Urinary bladder (tissue), 4 donors: Measurements from ENCODE around the gene ARHGEF10L. TPM values are rescaled to one million over a fixed set of nuclear protein-coding genes. Genes with fewer than 3 reads are reported as not detected.
A peak's percentile ranks its signal among the peaks of the same experiment; 100 is the strongest.

Experiments used
- DNase-seq: peaks from one replicate; pipeline ENCODE4 v3.0.0-alpha.2; 2015; ENCODE audit errors: extremely low spot score
- H3K27ac ChIP-seq: one replicate; pipeline ENCODE4 v1.5.1; 2013; ENCODE audit warnings: low read depth, mild to moderate bottlenecking, moderate library complexity
- H3K36me3 ChIP-seq: one replicate; pipeline ENCODE4 v1.6.1; 2013; ENCODE audit warnings: mild to moderate bottlenecking, moderate library complexity; ENCODE audit not compliant: insufficient read depth
- H3K4me1 ChIP-seq: one replicate; pipeline ENCODE4 v1.6.1; 2013; ENCODE audit warnings: mild to moderate bottlenecking, moderate library complexity; ENCODE audit not compliant: insufficient read depth
- H3K4me3 ChIP-seq: one replicate; pipeline ENCODE4 v1.5.1; 2013; ENCODE audit warnings: low read depth, low read length
- WGBS: extraction: QIAGEN DNeasy Blood & Tissue Kit; methylation state at CpG from one replicate; pipeline ENCODE4 v1.1.7; 2013; 5-methylcytosine and 5-hydroxymethylcytosine counted together
- polyA plus RNA-seq: library from polyadenylated mRNA; stranded (reverse); fragments of 200-250 nt; gene quantifications from one replicate; pipeline ENCODE4 v1.2.3, GENCODE V29; 2013
- total RNA-seq: library from RNA; depleted of rRNA; stranded (reverse); fragments of >200 nt; gene quantifications from one replicate; pipeline ENCODE4 v1.2.3, GENCODE V29; 2014
- donor health status: healthy with polysubstance abuse.
- donor health status: healthy.

ARHGEF10L gene
- total and polyA plus RNA-seq, 2 donors, result 26.5 to 41.4 TPM

GRCh38 chr1:17603091-17603841 lies 63.8 kb downstream of the ARHGEF10L start:
- Histone ChIP-seq H3K27ac (no peak overlapping the region), H3K4me3 (no peak overlapping the region), H3K36me3 (no peaks in the 10 kb centered on the region), H3K4me1 (no peaks in the 10 kb centered on the region)
- no peak for DNase-seq
- 69% methylated on average over 26 of the region's 26 CpGs for WGBS

GRCh38 chr1:17605582-17606344 lies 66.3 kb downstream of the ARHGEF10L start:
- no peak for DNase-seq
- Histone ChIP-seq H3K27ac (peak overlapping the region; percentile 46), H3K36me3 (no peaks in the 10 kb centered on the region), H3K4me1 (no peaks in the 10 kb centered on the region), H3K4me3 (no peak overlapping the region)
- WGBS, result 54% methylated on average over 15 of the region's 15 CpGs

- DNase-seq, result no peak
- Histone ChIP-seq H3K36me3 (no peaks in the 10 kb centered on the region), H3K27ac (no peak overlapping the region), H3K4me3 (no peak overlapping the region), H3K4me1 (no peaks in the 10 kb centered on the region)
- WGBS, result 67% methylated on average over 14 of the region's 14 CpGs
Observed at GRCh38 chr1:17606826-17607440, 67.4 kb downstream of the ARHGEF10L start.

- Histone ChIP-seq H3K4me1 (no peaks in the 10 kb centered on the region), H3K27ac (no peak overlapping the region), H3K36me3 (no peaks in the 10 kb centered on the region), H3K4me3 (no peak overlapping the region)
- WGBS, result 94% methylated on average over 34 of the region's 34 CpGs
- DNase-seq, result no peak
Observed at GRCh38 chr1:17607644-17608581, 68.4 kb downstream of the ARHGEF10L start.

- no peak for DNase-seq
- H3K4me3 ChIP-seq, result no peak overlapping the region
- H3K27ac ChIP-seq, result no peak overlapping the region
- H3K4me1 ChIP-seq, result no peaks in the 10 kb centered on the region
- H3K36me3 ChIP-seq, result no peaks in the 10 kb centered on the region
- WGBS, result 88% methylated on average over 5 of the region's 5 CpGs
Observed at GRCh38 chr1:17609529-17609928, 70.0 kb downstream of the ARHGEF10L start.

- no peaks in the 10 kb centered on the region for H3K4me1 ChIP-seq
- H3K27ac ChIP-seq, result no peak overlapping the region
- no peak for DNase-seq
- WGBS, result 92% methylated on average over 5 of the region's 5 CpGs
- H3K36me3 ChIP-seq, result no peaks in the 10 kb centered on the region
- H3K4me3 ChIP-seq, result no peak overlapping the region
Observed at GRCh38 chr1:17610085-17610484, 70.6 kb downstream of the ARHGEF10L start.

GRCh38 chr1:17610713-17611112 lies 71.2 kb downstream of the ARHGEF10L start:
- H3K4me1 ChIP-seq, result no peaks in the 10 kb centered on the region
- WGBS, result 79% methylated on average over 5 of the region's 5 CpGs
- no peak overlapping the region for H3K4me3 ChIP-seq
- H3K36me3 ChIP-seq, result no peaks in the 10 kb centered on the region
- no peak for DNase-seq
- no peak overlapping the region for H3K27ac ChIP-seq

- DNase-seq, result no peak
- Histone ChIP-seq H3K27ac (no peak overlapping the region), H3K36me3 (no peaks in the 10 kb centered on the region), H3K4me3 (no peak overlapping the region), H3K4me1 (no peaks in the 10 kb centered on the region)
- WGBS, result 77% methylated on average over 1 of the region's 1 CpG
Observed at GRCh38 chr1:17611991-17612390, 72.5 kb downstream of the ARHGEF10L start.

GRCh38 chr1:17612831-17613230 lies 73.3 kb downstream of the ARHGEF10L start:
- H3K27ac ChIP-seq, result no peak overlapping the region
- H3K36me3 ChIP-seq, result no peaks in the 10 kb centered on the region
- WGBS, result 93% methylated on average over 10 of the region's 10 CpGs
- H3K4me3 ChIP-seq, result no peak overlapping the region
- H3K4me1 ChIP-seq, result no peaks in the 10 kb centered on the region
- DNase-seq, result no peak

GRCh38 chr1:17614586-17614985 lies 75.1 kb downstream of the ARHGEF10L start:
- 82% methylated on average over 4 of the region's 4 CpGs for WGBS
- Histone ChIP-seq H3K4me1 (no peaks in the 10 kb centered on the region), H3K27ac (no peak overlapping the region), H3K4me3 (no peak overlapping the region), H3K36me3 (no peaks in the 10 kb centered on the region)
- no peak for DNase-seq

GRCh38 chr1:17615157-17615556 lies 75.7 kb downstream of the ARHGEF10L start:
- Histone ChIP-seq H3K4me1 (no peaks in the 10 kb centered on the region), H3K4me3 (no peak overlapping the region), H3K36me3 (no peaks in the 10 kb centered on the region), H3K27ac (no peak overlapping the region)
- 89% methylated on average over 11 of the region's 11 CpGs for WGBS
- no peak for DNase-seq

GRCh38 chr1:17615959-17616358 lies 76.5 kb downstream of the ARHGEF10L start:
- 95% methylated on average over 17 of the region's 17 CpGs for WGBS
- no peak overlapping the region for H3K27ac ChIP-seq

GRCh38 chr1:17616731-17617279 lies 77.3 kb downstream of the ARHGEF10L start:
- no peaks in the 10 kb centered on the region for H3K4me1 ChIP-seq
- H3K36me3 ChIP-seq, result no peaks in the 10 kb centered on the region
- DNase-seq, result no peak
- H3K27ac ChIP-seq, result no peak overlapping the region
- no peak overlapping the region for H3K4me3 ChIP-seq
- WGBS, result 97% methylated on average over 12 of the region's 12 CpGs

More at GRCh38 chr1:17615959-17616358, 76.5 kb downstream of the ARHGEF10L start:
- no peak overlapping the region for H3K4me3 ChIP-seq
- H3K4me1 ChIP-seq, result no peaks in the 10 kb centered on the region
- no peak for DNase-seq
- H3K36me3 ChIP-seq, result no peaks in the 10 kb centered on the region
